Peyer's patch (tissue), 4 donors: ENCODE measurements around the gene SPATC1L. TPM values are rescaled to one million over a fixed set of nuclear protein-coding genes. Genes with fewer than 3 reads are reported as not detected.
"Not testable (repeated sequence)": the region's sequence is repeated elsewhere in the genome, so short reads cannot be mapped to it uniquely, and the experiment has no call there.

Source experiments
- DNase-seq, 3 donors: peaks; one replicate each; pipeline ENCODE4 v3.0.0-alpha.2; 2017 to 2019
- H3K27ac ChIP-seq, 4 donors: fragments of 200-600 bp; sonication (generic); one replicate each; pipeline ENCODE4 v1.5.1; 2016 to 2019
- H3K27me3 ChIP-seq, 2 donors: fragments of 200-600 bp; sonication (generic); one replicate each; pipeline ENCODE4 v1.5.1; 2019
- H3K36me3 ChIP-seq, 3 donors: fragments of 200-600 bp; sonication (generic); one replicate each; pipeline ENCODE4 v1.5.1; 2016 to 2019
- H3K4me1 ChIP-seq, 4 donors: fragments of 200-600 bp; sonication (generic); one replicate each; pipeline ENCODE4 v1.5.1; 2016 to 2019
- H3K4me3 ChIP-seq, 4 donors: fragments of 200-600 bp; sonication (generic); 1 replicate in 3 of 4; 2 replicates in 1 of 4; pipeline ENCODE4 v1.5.1; 2016 to 2019; ENCODE audit warnings: mild to moderate bottlenecking in 1 of 4
- H3K9me3 ChIP-seq, 4 donors: fragments of 200-600 bp; sonication (generic); one replicate each; pipeline ENCODE4 v1.5.1; 2016 to 2019; ENCODE audit warnings: mild to moderate bottlenecking in 1 of 4
- POLR2A ChIP-seq, 2 donors: fragments of 450-650 bp; IDR thresholded peaks; one replicate each; pipeline ENCODE4 v1.5.1; 2017; ENCODE audit warnings: antibody characterized with exemption in 2 of 2, mild to moderate bottlenecking in 2 of 2, moderate library complexity in 2 of 2
- total RNA-seq, 4 donors: library from RNA; depleted of rRNA; stranded (reverse); fragments of >200 nt; gene quantifications; one replicate each; pipeline ENCODE4 v1.1.0, GENCODE V29; 2016
- TF ChIP-seq, protein P1 (sequence below), 6 experiments: fragments of 450-650 bp in 4 of 6; fragments of 200-600 bp in 2 of 6; sonication (generic) in 1 of 6; IDR thresholded peaks; one replicate each; pipeline ENCODE4 v1.5.1; 2017 to 2019; ENCODE audit warnings: antibody characterized with exemption in 6 of 6, mild to moderate bottlenecking in 3 of 6, moderate library complexity in 1 of 6

SPATC1L gene
- total RNA-seq, 4 donors from 2014 or later, result 1.1 to 13.2 (median 2.6) TPM

- TF ChIP-seq, protein P1, sequence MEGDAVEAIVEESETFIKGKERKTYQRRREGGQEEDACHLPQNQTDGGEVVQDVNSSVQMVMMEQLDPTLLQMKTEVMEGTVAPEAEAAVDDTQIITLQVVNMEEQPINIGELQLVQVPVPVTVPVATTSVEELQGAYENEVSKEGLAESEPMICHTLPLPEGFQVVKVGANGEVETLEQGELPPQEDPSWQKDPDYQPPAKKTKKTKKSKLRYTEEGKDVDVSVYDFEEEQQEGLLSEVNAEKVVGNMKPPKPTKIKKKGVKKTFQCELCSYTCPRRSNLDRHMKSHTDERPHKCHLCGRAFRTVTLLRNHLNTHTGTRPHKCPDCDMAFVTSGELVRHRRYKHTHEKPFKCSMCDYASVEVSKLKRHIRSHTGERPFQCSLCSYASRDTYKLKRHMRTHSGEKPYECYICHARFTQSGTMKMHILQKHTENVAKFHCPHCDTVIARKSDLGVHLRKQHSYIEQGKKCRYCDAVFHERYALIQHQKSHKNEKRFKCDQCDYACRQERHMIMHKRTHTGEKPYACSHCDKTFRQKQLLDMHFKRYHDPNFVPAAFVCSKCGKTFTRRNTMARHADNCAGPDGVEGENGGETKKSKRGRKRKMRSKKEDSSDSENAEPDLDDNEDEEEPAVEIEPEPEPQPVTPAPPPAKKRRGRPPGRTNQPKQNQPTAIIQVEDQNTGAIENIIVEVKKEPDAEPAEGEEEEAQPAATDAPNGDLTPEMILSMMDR (IDR thresholded peaks at IDR 0.05), result no peak
- no peak for TF ChIP-seq POLR2A (IDR thresholded peaks at IDR 0.05)
- H3K36me3 ChIP-seq, result no peaks in the 10 kb centered on the region
- no peak overlapping the region for H3K4me3 ChIP-seq
- no peak overlapping the region for H3K27ac ChIP-seq
- DNase-seq, result peak in 2 of 3 donors; percentile 12 to 43
- H3K4me1 ChIP-seq, result no peaks in the 10 kb centered on the region
- no peaks in the 10 kb centered on the region for H3K27me3 ChIP-seq
- H3K9me3 ChIP-seq, result no peaks in the 10 kb centered on the region
Measured at GRCh38 chr21:46179708-46180078, 4.6 kb downstream of the SPATC1L start.

DNA sequence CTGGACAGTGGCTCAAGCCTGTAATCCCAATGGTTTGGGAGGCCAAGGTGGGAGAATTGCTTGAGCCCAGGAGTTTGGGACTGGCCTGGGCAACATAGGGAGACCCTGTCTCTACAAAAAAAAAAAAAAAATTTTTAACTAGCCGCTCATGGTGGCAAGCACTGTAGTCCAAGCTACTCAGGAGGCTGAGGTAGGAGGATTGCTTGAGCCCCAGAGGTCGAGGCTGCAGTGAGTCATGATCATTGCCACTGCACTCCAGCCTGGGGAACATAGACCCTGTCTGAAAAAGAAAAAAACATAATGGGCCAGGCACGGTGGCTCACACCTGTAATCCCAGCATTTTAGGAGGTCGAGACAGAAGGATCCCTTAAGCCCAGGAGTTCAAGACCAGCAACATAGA is 5.3 kb downstream of the SPATC1L start:
- H3K36me3 ChIP-seq, result no peaks in the 10 kb centered on the region
- no peak for TF ChIP-seq POLR2A (IDR thresholded peaks at IDR 0.05)
- TF ChIP-seq, protein P1 (IDR thresholded peaks at IDR 0.05), result no peak
- H3K4me1 ChIP-seq, result no peaks in the 10 kb centered on the region
- H3K27ac ChIP-seq, result no peak overlapping the region
- H3K27me3 ChIP-seq, result no peaks in the 10 kb centered on the region
- DNase-seq, result peak in 2 of 3 donors; percentile 7 to 11
- no peak overlapping the region for H3K4me3 ChIP-seq
- H3K9me3 ChIP-seq, result no peaks in the 10 kb centered on the region

- not testable (repeated sequence) for H3K4me1 ChIP-seq, DNase-seq, H3K9me3 ChIP-seq, H3K27ac ChIP-seq, H3K4me3 ChIP-seq, H3K36me3 ChIP-seq, H3K27me3 ChIP-seq
Measured at GRCh38 chr21:46176443-46177129, 7.7 kb downstream of the SPATC1L start.

GRCh38 chr21:46173573-46173972 is 10.7 kb downstream of the SPATC1L start:
- no peak overlapping the region for H3K4me3 ChIP-seq
- no peaks in the 10 kb centered on the region for H3K36me3 ChIP-seq
- H3K27ac ChIP-seq, result no peak overlapping the region
- H3K4me1 ChIP-seq, result no peaks in the 10 kb centered on the region
- H3K27me3 ChIP-seq, result no peaks in the 10 kb centered on the region
- no peaks in the 10 kb centered on the region for H3K9me3 ChIP-seq
- TF ChIP-seq POLR2A (IDR thresholded peaks at IDR 0.05), result no peak
- TF ChIP-seq, protein P1 (IDR thresholded peaks at IDR 0.05), result no peak
- peak in 2 of 3 donors; percentile 9 to 33 for DNase-seq

- TF ChIP-seq, protein P1 (IDR thresholded peaks at IDR 0.05), result no peak
- TF ChIP-seq POLR2A (IDR thresholded peaks at IDR 0.05), result no peak
- DNase-seq, result peak; percentile 2 to 43 (median 21)
- Histone ChIP-seq H3K4me3 (no peak overlapping the region), H3K4me1 (no peaks in the 10 kb centered on the region), H3K36me3 (no peaks in the 10 kb centered on the region), H3K27me3 (no peaks in the 10 kb centered on the region), H3K9me3 (no peaks in the 10 kb centered on the region), H3K27ac (no peak overlapping the region)
Measured at GRCh38 chr21:46172863-46173528, 11.3 kb downstream of the SPATC1L start.
